Measurements from ENCODE around the gene CPED1. TPM values are rescaled to one million over a fixed set of nuclear protein-coding genes. Genes with fewer than 3 reads are reported as not detected.

The CPED1 gene
- total RNA-seq, 2 experiments from 2014 or later: not detected

- H3K27me3 Mint-ChIP-seq (ENCODE audit: low read depth): peaks cover 31% of the 10 kb centered on the region
- no peak overlapping the region for H3K4me3 Mint-ChIP-seq
- no peak overlapping the region for H3K27ac Mint-ChIP-seq
- no peaks in the 10 kb centered on the region for H3K4me1 Mint-ChIP-seq (ENCODE audit: low read depth)
- DNase-seq: no peak
- no peaks in the 10 kb centered on the region for H3K36me3 Mint-ChIP-seq (ENCODE audit: low read depth)
- CTCF ChIA-PET: no interaction called here
- no peaks in the 10 kb centered on the region for H3K9me3 Mint-ChIP-seq
- intact Hi-C loops (cut with micrococcal nuclease): no loop called here
These were observed 284.2 kb downstream of the CPED1 start for GRCh38 chr7:121272676-121273075.

- H3K27me3 Mint-ChIP-seq (ENCODE audit: low read depth): peaks cover 33% of the 10 kb centered on the region
- no peaks in the 10 kb centered on the region for H3K36me3 Mint-ChIP-seq (ENCODE audit: low read depth)
- intact Hi-C loops (cut with micrococcal nuclease): no loop called here
- H3K4me1 Mint-ChIP-seq (ENCODE audit: low read depth): peaks cover 8% of the 10 kb centered on the region
- no peak for DNase-seq
- CTCF ChIA-PET: interaction anchor here (0.7 kb wide), 1 partner anchor 484 kb away, joined by 3 read pairs; no protein-coding TSS in a partner anchor
- H3K27ac Mint-ChIP-seq: no peak overlapping the region
- H3K9me3 Mint-ChIP-seq: no peaks in the 10 kb centered on the region
- H3K4me3 Mint-ChIP-seq: no peak overlapping the region
These were observed 285.1 kb downstream of the CPED1 start for GRCh38 chr7:121273467-121274167.

GRCh38 chr7:121274467-121274866 lies 286.0 kb downstream of the CPED1 start:
- CTCF ChIA-PET: interaction anchor here (0.7 kb wide), 2 partner anchors 24 to 53 kb away, joined by 3 read pairs; no protein-coding TSS in a partner anchor
- intact Hi-C loops (cut with micrococcal nuclease): no loop called here
- Mint-ChIP-seq H3K27me3 (ENCODE audit: low read depth) (peaks cover 35% of the 10 kb centered on the region), H3K4me3 (no peak overlapping the region), H3K27ac (no peak overlapping the region), H3K9me3 (no peaks in the 10 kb centered on the region), H3K36me3 (ENCODE audit: low read depth) (no peaks in the 10 kb centered on the region), H3K4me1 (ENCODE audit: low read depth) (peaks cover 15% of the 10 kb centered on the region)
- DNase-seq: no peak

- Mint-ChIP-seq H3K4me3 (no peak overlapping the region), H3K4me1 (ENCODE audit: low read depth) (peaks cover 15% of the 10 kb centered on the region), H3K9me3 (no peaks in the 10 kb centered on the region), H3K27me3 (ENCODE audit: low read depth) (peaks cover 38% of the 10 kb centered on the region), H3K36me3 (ENCODE audit: low read depth) (no peaks in the 10 kb centered on the region), H3K27ac (no peak overlapping the region)
- intact Hi-C loops (cut with micrococcal nuclease): no loop called here
- DNase-seq: no peak
- CTCF ChIA-PET: no interaction called here
These were observed 286.7 kb downstream of the CPED1 start for GRCh38 chr7:121275204-121275603.

- intact Hi-C loops (cut with micrococcal nuclease): no loop called here
- no peaks in the 10 kb centered on the region for H3K36me3 Mint-ChIP-seq (ENCODE audit: low read depth)
- CTCF ChIA-PET: no interaction called here
- H3K4me3 Mint-ChIP-seq: no peak overlapping the region
- H3K27ac Mint-ChIP-seq: no peak overlapping the region
- no peaks in the 10 kb centered on the region for H3K9me3 Mint-ChIP-seq
- peaks cover 15% of the 10 kb centered on the region for H3K4me1 Mint-ChIP-seq (ENCODE audit: low read depth)
- peaks cover 36% of the 10 kb centered on the region for H3K27me3 Mint-ChIP-seq (ENCODE audit: low read depth)
- no peak for DNase-seq
These were observed 287.8 kb downstream of the CPED1 start for GRCh38 chr7:121276313-121276712.

GRCh38 chr7:121278120-121279021 lies 289.9 kb downstream of the CPED1 start:
- H3K36me3 Mint-ChIP-seq (ENCODE audit: low read depth): no peaks in the 10 kb centered on the region
- H3K27me3 Mint-ChIP-seq (ENCODE audit: low read depth): peaks cover 34% of the 10 kb centered on the region
- H3K27ac Mint-ChIP-seq: peak overlapping the region; percentile 28
- intact Hi-C loops (cut with micrococcal nuclease): loop anchor here (1.0 kb wide), 2 partner anchors 140 to 267 kb away; no protein-coding TSS in a partner anchor
- DNase-seq: no peak
- H3K4me1 Mint-ChIP-seq (ENCODE audit: low read depth): peaks cover 15% of the 10 kb centered on the region
- CTCF ChIA-PET: no interaction called here
- H3K4me3 Mint-ChIP-seq: no peak overlapping the region
- H3K9me3 Mint-ChIP-seq: no peaks in the 10 kb centered on the region

GRCh38 chr7:121279060-121279620 lies 290.6 kb downstream of the CPED1 start:
- intact Hi-C loops (cut with micrococcal nuclease): no loop called here
- Mint-ChIP-seq H3K36me3 (ENCODE audit: low read depth) (no peaks in the 10 kb centered on the region), H3K4me1 (ENCODE audit: low read depth) (peaks cover 15% of the 10 kb centered on the region), H3K9me3 (peaks cover 3% of the 10 kb centered on the region), H3K4me3 (no peak overlapping the region), H3K27me3 (ENCODE audit: low read depth) (peaks cover 34% of the 10 kb centered on the region), H3K27ac (no peak overlapping the region)
- DNase-seq: no peak
- CTCF ChIA-PET: no interaction called here

GRCh38 chr7:121279822-121280221 lies 291.3 kb downstream of the CPED1 start:
- H3K27ac Mint-ChIP-seq: no peak overlapping the region
- no peaks in the 10 kb centered on the region for H3K36me3 Mint-ChIP-seq (ENCODE audit: low read depth)
- H3K4me1 Mint-ChIP-seq (ENCODE audit: low read depth): peaks cover 15% of the 10 kb centered on the region
- CTCF ChIA-PET: no interaction called here
- intact Hi-C loops (cut with micrococcal nuclease): no loop called here
- peaks cover 34% of the 10 kb centered on the region for H3K27me3 Mint-ChIP-seq (ENCODE audit: low read depth)
- H3K9me3 Mint-ChIP-seq: peaks cover 6% of the 10 kb centered on the region
- no peak for DNase-seq
- H3K4me3 Mint-ChIP-seq: no peak overlapping the region

GRCh38 chr7:121280656-121281055 lies 292.1 kb downstream of the CPED1 start:
- intact Hi-C loops (cut with micrococcal nuclease): no loop called here
- no peak overlapping the region for H3K27ac Mint-ChIP-seq
- CTCF ChIA-PET: no interaction called here
- H3K36me3 Mint-ChIP-seq (ENCODE audit: low read depth): peaks cover 1% of the 10 kb centered on the region
- DNase-seq: no peak
- peaks cover 15% of the 10 kb centered on the region for H3K4me1 Mint-ChIP-seq (ENCODE audit: low read depth)
- peaks cover 35% of the 10 kb centered on the region for H3K27me3 Mint-ChIP-seq (ENCODE audit: low read depth)
- no peak overlapping the region for H3K4me3 Mint-ChIP-seq
- peaks cover 14% of the 10 kb centered on the region for H3K9me3 Mint-ChIP-seq

GRCh38 chr7:121282129-121282528 lies 293.6 kb downstream of the CPED1 start:
- Mint-ChIP-seq H3K9me3 (peaks cover 20% of the 10 kb centered on the region), H3K4me1 (ENCODE audit: low read depth) (peaks cover 23% of the 10 kb centered on the region), H3K36me3 (ENCODE audit: low read depth) (peaks cover 1% of the 10 kb centered on the region), H3K27me3 (ENCODE audit: low read depth) (peaks cover 31% of the 10 kb centered on the region), H3K27ac (no peak overlapping the region), H3K4me3 (no peak overlapping the region)
- CTCF ChIA-PET: interaction anchor here (0.6 kb wide), 1 partner anchor 116 kb away, joined by 3 read pairs; no protein-coding TSS in a partner anchor
- intact Hi-C loops (cut with micrococcal nuclease): no loop called here
- DNase-seq: no peak

- no peak for DNase-seq
- peaks cover 21% of the 10 kb centered on the region for H3K9me3 Mint-ChIP-seq
- H3K4me3 Mint-ChIP-seq: no peak overlapping the region
- intact Hi-C loops (cut with micrococcal nuclease): no loop called here
- peaks cover 11% of the 10 kb centered on the region for H3K4me1 Mint-ChIP-seq (ENCODE audit: low read depth)
- peaks cover 20% of the 10 kb centered on the region for H3K27me3 Mint-ChIP-seq (ENCODE audit: low read depth)
- H3K27ac Mint-ChIP-seq: no peak overlapping the region
- CTCF ChIA-PET: no interaction called here
- H3K36me3 Mint-ChIP-seq (ENCODE audit: low read depth): peaks cover 1% of the 10 kb centered on the region
These were observed 296.7 kb downstream of the CPED1 start for GRCh38 chr7:121285066-121285667.

GRCh38 chr7:121286186-121286585 lies 297.7 kb downstream of the CPED1 start:
- Mint-ChIP-seq H3K9me3 (peaks cover 21% of the 10 kb centered on the region), H3K36me3 (ENCODE audit: low read depth) (peaks cover 1% of the 10 kb centered on the region), H3K27ac (no peak overlapping the region), H3K27me3 (ENCODE audit: low read depth) (peaks cover 20% of the 10 kb centered on the region), H3K4me1 (ENCODE audit: low read depth) (peaks cover 11% of the 10 kb centered on the region), H3K4me3 (no peak overlapping the region)
- intact Hi-C loops (cut with micrococcal nuclease): no loop called here
- CTCF ChIA-PET: no interaction called here
- no peak for DNase-seq

Data from activated naive CD4-positive, alpha-beta T cell treated with anti-CD3 and anti-CD28 coated beads for 36 hours (primary cell).